ENCODE results near the gene ZNF862. TPM values are rescaled to one million over a fixed set of nuclear protein-coding genes. Genes with fewer than 3 reads are reported as not detected.
"Not testable (repeated sequence)": the region's sequence is repeated elsewhere in the genome, so short reads cannot be mapped to it uniquely, and the experiment has no call there.

The ZNF862 gene
- polyA plus RNA-seq, 4 donors, result 3.2 to 12.6 (median 6.6) TPM

GRCh38 chr7:149883452-149883861 is 45.3 kb downstream of the ZNF862 start:
- FAIRE-seq, result no peak

DNA sequence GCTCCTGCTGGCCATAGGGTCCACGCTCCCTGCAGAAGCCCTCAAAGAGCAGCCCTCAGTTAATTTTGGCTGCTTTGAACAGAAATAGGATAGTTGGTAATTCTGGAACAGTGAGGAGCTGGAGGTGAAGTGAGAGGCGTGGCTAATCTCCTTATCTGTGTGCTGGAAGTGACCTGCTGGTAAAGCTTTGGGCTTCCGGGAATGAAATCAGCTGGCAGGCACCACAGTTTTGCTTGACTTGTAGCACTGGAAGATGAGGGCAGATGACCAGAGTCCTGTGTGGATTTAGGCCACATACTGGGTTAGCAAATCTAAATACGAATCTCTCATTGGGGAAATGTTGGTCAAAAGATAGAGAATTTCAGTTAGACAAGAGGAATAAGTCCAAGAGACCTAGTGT is 45.8 kb downstream of the ZNF862 start:
- H3K27ac ChIP-seq (ENCODE audit: low read depth in 1 of 3, low read length in 2 of 3), result no peak overlapping the region
- peaks cover 0 to 15% (median 0%) of the 10 kb centered on the region in 3 donors for H3K4me1 ChIP-seq (ENCODE audit: control insufficient read depth in 3 of 3, insufficient read depth in 2 of 3, low read depth in 1 of 3, low read length in 2 of 3)
- H3K27me3 ChIP-seq (ENCODE audit: control insufficient read depth in 3 of 3, insufficient read depth in 3 of 3, low read length in 3 of 3), result no peaks in the 10 kb centered on the region
- no peaks in the 10 kb centered on the region for H3K9me3 ChIP-seq (ENCODE audit: control insufficient read depth in 2 of 2, insufficient read depth in 1 of 2, low read depth in 1 of 2, low read length in 1 of 2)
- no peak overlapping the region for H3K4me3 ChIP-seq (ENCODE audit: low read depth in 1 of 3, low read length in 3 of 3)
- DNase-seq (peak; percentile 17 to 51), FAIRE-seq (no peak)
- no peaks in the 10 kb centered on the region for H3K36me3 ChIP-seq (ENCODE audit: control insufficient read depth in 3 of 3, insufficient read depth in 2 of 3, low read depth in 1 of 3, low read length in 3 of 3)
- WGBS, 3 donors, result 28 to 70% (median 49%) methylated on average over 4 of the region's 4 CpGs

More at GRCh38 chr7:149883452-149883861, 45.3 kb downstream of the ZNF862 start:
- no peaks in the 10 kb centered on the region for H3K27me3 ChIP-seq (ENCODE audit: control insufficient read depth in 3 of 3, insufficient read depth in 3 of 3, low read length in 3 of 3)
- 13 to 28% (median 21%) methylated on average over 12 of the region's 12 CpGs for WGBS, 3 donors
- no peak overlapping the region for H3K4me3 ChIP-seq (ENCODE audit: low read depth in 1 of 3, low read length in 3 of 3)
- no peaks in the 10 kb centered on the region for H3K36me3 ChIP-seq (ENCODE audit: control insufficient read depth in 3 of 3, insufficient read depth in 2 of 3, low read depth in 1 of 3, low read length in 3 of 3)
- peak; percentile 60 to 74 for DNase-seq
- peaks cover 0 to 15% (median 0%) of the 10 kb centered on the region in 3 donors for H3K4me1 ChIP-seq (ENCODE audit: control insufficient read depth in 3 of 3, insufficient read depth in 2 of 3, low read depth in 1 of 3, low read length in 2 of 3)
- peak overlapping the region in 1 of 3 donors; percentile 35 for H3K27ac ChIP-seq (ENCODE audit: low read depth in 1 of 3, low read length in 2 of 3)
- H3K9me3 ChIP-seq (ENCODE audit: control insufficient read depth in 2 of 2, insufficient read depth in 1 of 2, low read depth in 1 of 2, low read length in 1 of 2), result no peaks in the 10 kb centered on the region

GRCh38 chr7:149884541-149884940 is 46.4 kb downstream of the ZNF862 start:
- WGBS, 3 donors, result 77 to 95% (median 91%) methylated on average over 2 of the region's 2 CpGs
- FAIRE-seq (no peak), DNase-seq (peak in 1 of 2 donors; percentile 0)
- H3K4me3 ChIP-seq (ENCODE audit: low read depth in 1 of 3, low read length in 3 of 3), result no peak overlapping the region
- H3K9me3 ChIP-seq (ENCODE audit: control insufficient read depth in 2 of 2, insufficient read depth in 1 of 2, low read depth in 1 of 2, low read length in 1 of 2), result no peaks in the 10 kb centered on the region
- no peaks in the 10 kb centered on the region for H3K36me3 ChIP-seq (ENCODE audit: control insufficient read depth in 3 of 3, insufficient read depth in 2 of 3, low read depth in 1 of 3, low read length in 3 of 3)
- peaks cover 0 to 15% (median 0%) of the 10 kb centered on the region in 3 donors for H3K4me1 ChIP-seq (ENCODE audit: control insufficient read depth in 3 of 3, insufficient read depth in 2 of 3, low read depth in 1 of 3, low read length in 2 of 3)
- H3K27me3 ChIP-seq (ENCODE audit: control insufficient read depth in 3 of 3, insufficient read depth in 3 of 3, low read length in 3 of 3), result no peaks in the 10 kb centered on the region
- H3K27ac ChIP-seq (ENCODE audit: low read depth in 1 of 3, low read length in 2 of 3), result no peak overlapping the region

DNA sequence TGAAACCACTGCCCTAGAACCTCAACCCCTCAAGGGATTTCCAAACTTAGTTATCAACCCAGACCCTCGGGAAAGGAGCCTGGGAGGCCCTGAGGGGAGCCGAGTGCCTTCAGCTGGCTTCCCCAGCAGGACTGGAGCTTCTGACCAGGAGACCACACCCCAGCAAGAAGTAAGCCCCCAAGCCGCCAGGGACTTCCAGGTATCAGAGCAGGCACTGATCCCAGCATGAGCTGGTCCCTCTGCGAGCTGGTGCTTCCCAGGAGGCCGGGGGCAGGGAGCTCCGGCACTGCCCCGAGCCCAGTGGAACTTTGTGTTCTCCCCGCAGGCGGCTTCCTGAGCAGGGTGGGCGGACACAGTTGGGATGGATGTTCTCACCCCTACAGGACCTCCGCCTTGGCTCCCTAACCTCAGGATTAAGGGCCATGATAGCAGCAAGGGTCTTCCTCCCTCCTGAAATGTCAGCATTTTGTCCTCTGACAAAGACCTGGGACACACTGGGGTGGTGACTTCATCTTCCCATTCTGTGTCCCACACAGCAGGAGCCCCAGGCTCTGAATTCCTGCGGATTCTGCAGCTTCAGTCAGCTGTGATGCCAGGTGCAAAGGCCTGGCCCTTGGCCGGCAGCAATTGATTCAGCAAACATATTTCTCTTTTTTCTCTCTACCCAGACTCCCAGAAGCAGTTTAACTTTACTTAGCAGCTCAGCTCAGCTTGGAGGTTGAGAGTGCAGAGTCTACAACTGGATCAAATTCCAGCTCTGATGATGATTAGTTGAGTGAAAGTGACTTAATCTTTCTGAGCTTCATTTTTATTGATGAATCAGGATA is 47.2 kb downstream of the ZNF862 start:
- Histone ChIP-seq H3K27ac (ENCODE audit: low read depth in 1 of 3, low read length in 2 of 3) (no peak overlapping the region), H3K4me3 (ENCODE audit: low read depth in 1 of 3, low read length in 3 of 3) (no peak overlapping the region), H3K27me3 (ENCODE audit: control insufficient read depth in 3 of 3, insufficient read depth in 3 of 3, low read length in 3 of 3) (no peaks in the 10 kb centered on the region), H3K9me3 (ENCODE audit: control insufficient read depth in 2 of 2, insufficient read depth in 1 of 2, low read depth in 1 of 2, low read length in 1 of 2) (no peaks in the 10 kb centered on the region), H3K36me3 (ENCODE audit: control insufficient read depth in 3 of 3, insufficient read depth in 2 of 3, low read depth in 1 of 3, low read length in 3 of 3) (no peaks in the 10 kb centered on the region), H3K4me1 (ENCODE audit: control insufficient read depth in 3 of 3, insufficient read depth in 2 of 3, low read depth in 1 of 3, low read length in 2 of 3) (peaks cover 0 to 15% (median 0%) of the 10 kb centered on the region in 3 donors)
- FAIRE-seq (no peak), DNase-seq (peak; percentile 39 to 54)
- 66 to 75% (median 74%) methylated on average over 13 of the region's 13 CpGs for WGBS, 3 donors

DNA sequence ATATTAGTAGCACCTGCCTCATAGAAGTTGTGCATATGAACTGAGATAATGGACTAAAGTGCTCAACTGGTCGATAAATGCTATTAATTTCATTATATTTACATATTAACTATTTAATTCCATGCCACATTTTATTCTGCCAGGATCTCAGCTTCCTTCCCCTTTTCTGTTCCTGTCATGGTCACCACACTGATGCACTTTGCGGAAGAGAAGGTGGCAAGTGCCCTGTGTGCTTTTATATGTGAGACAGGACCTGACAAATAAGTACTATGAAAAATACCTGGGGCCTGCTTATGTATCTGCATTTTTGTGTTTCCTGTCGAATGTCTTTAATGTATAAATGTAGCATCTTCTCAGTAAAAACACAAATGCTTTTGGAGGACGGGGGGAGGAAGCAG is 47.8 kb downstream of the ZNF862 start:
- no peaks in the 10 kb centered on the region for H3K9me3 ChIP-seq (ENCODE audit: control insufficient read depth in 2 of 2, insufficient read depth in 1 of 2, low read depth in 1 of 2, low read length in 1 of 2)
- no peaks in the 10 kb centered on the region for H3K27me3 ChIP-seq (ENCODE audit: control insufficient read depth in 3 of 3, insufficient read depth in 3 of 3, low read length in 3 of 3)
- H3K4me1 ChIP-seq (ENCODE audit: control insufficient read depth in 3 of 3, insufficient read depth in 2 of 3, low read depth in 1 of 3, low read length in 2 of 3), result peaks cover 0 to 15% (median 0%) of the 10 kb centered on the region in 3 donors
- DNase-seq (no peak), FAIRE-seq (no peak)
- no peak overlapping the region for H3K27ac ChIP-seq (ENCODE audit: low read depth in 1 of 3, low read length in 2 of 3)
- no peak overlapping the region for H3K4me3 ChIP-seq (ENCODE audit: low read depth in 1 of 3, low read length in 3 of 3)
- no peaks in the 10 kb centered on the region for H3K36me3 ChIP-seq (ENCODE audit: control insufficient read depth in 3 of 3, insufficient read depth in 2 of 3, low read depth in 1 of 3, low read length in 3 of 3)
- WGBS, 3 donors, result 61 to 67% (median 62%) methylated on average over 4 of the region's 4 CpGs

GRCh38 chr7:149887311-149887710 is 49.1 kb downstream of the ZNF862 start:
- no peaks in the 10 kb centered on the region for H3K36me3 ChIP-seq (ENCODE audit: control insufficient read depth in 3 of 3, insufficient read depth in 2 of 3, low read depth in 1 of 3, low read length in 3 of 3)
- no peak overlapping the region for H3K4me3 ChIP-seq (ENCODE audit: low read depth in 1 of 3, low read length in 3 of 3)
- DNase-seq (no peak), FAIRE-seq (no peak)
- no peak overlapping the region for H3K27ac ChIP-seq (ENCODE audit: low read depth in 1 of 3, low read length in 2 of 3)
- H3K4me1 ChIP-seq (ENCODE audit: control insufficient read depth in 3 of 3, insufficient read depth in 2 of 3, low read depth in 1 of 3, low read length in 2 of 3), result peaks cover 0 to 15% (median 0%) of the 10 kb centered on the region in 3 donors
- no peaks in the 10 kb centered on the region for H3K27me3 ChIP-seq (ENCODE audit: control insufficient read depth in 3 of 3, insufficient read depth in 3 of 3, low read length in 3 of 3)
- 93 to 95% (median 94%) methylated on average over 7 of the region's 7 CpGs for WGBS, 3 donors
- H3K9me3 ChIP-seq (ENCODE audit: control insufficient read depth in 2 of 2, insufficient read depth in 1 of 2, low read depth in 1 of 2, low read length in 1 of 2), result no peaks in the 10 kb centered on the region

DNA sequence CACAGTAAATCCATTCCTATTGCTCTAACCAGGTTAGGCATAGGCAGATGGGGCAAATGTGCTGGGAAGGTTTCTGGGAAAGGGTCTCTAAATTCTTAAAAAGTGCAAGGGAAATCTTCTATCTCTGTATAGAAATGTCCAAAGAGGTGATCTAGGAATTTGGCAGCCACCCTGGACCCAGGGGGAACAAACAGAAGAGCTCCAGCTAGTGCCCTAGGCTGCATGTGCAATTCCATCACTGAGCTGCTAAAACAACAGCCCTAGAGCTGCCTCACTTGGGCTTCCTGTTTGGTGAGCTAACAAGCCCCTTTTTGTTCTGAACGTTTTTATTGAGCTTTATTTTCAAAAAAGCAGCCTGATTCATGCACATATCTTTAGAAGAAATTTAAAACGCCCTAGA is 52.5 kb downstream of the ZNF862 start:
- not testable (repeated sequence) for H3K4me1 ChIP-seq (ENCODE audit: control insufficient read depth in 3 of 3, insufficient read depth in 2 of 3, low read depth in 1 of 3, low read length in 2 of 3); H3K27ac ChIP-seq (ENCODE audit: low read depth in 1 of 3, low read length in 2 of 3); FAIRE-seq; H3K27me3 ChIP-seq (ENCODE audit: control insufficient read depth in 3 of 3, insufficient read depth in 3 of 3, low read length in 3 of 3); H3K36me3 ChIP-seq (ENCODE audit: control insufficient read depth in 3 of 3, insufficient read depth in 2 of 3, low read depth in 1 of 3, low read length in 3 of 3); H3K9me3 ChIP-seq (ENCODE audit: control insufficient read depth in 2 of 2, insufficient read depth in 1 of 2, low read depth in 1 of 2, low read length in 1 of 2); DNase-seq; H3K4me3 ChIP-seq (ENCODE audit: low read depth in 1 of 3, low read length in 3 of 3)
- WGBS, 3 donors, result 43 to 48% (median 43%) methylated on average over 2 of the region's 2 CpGs

- not testable (repeated sequence) for H3K27me3 ChIP-seq (ENCODE audit: control insufficient read depth in 3 of 3, insufficient read depth in 3 of 3, low read length in 3 of 3); H3K4me3 ChIP-seq (ENCODE audit: low read depth in 1 of 3, low read length in 3 of 3); DNase-seq; H3K27ac ChIP-seq (ENCODE audit: low read depth in 1 of 3, low read length in 2 of 3); FAIRE-seq; H3K36me3 ChIP-seq (ENCODE audit: control insufficient read depth in 3 of 3, insufficient read depth in 2 of 3, low read depth in 1 of 3, low read length in 3 of 3); H3K9me3 ChIP-seq (ENCODE audit: control insufficient read depth in 2 of 2, insufficient read depth in 1 of 2, low read depth in 1 of 2, low read length in 1 of 2); H3K4me1 ChIP-seq (ENCODE audit: control insufficient read depth in 3 of 3, insufficient read depth in 2 of 3, low read depth in 1 of 3, low read length in 2 of 3)
- WGBS, 3 donors, result 75 to 89% (median 85%) methylated on average over 8 of the region's 8 CpGs
These were observed 56.8 kb downstream of the ZNF862 start for GRCh38 chr7:149894957-149895356.

Measured in small intestine (tissue), 7 donors.